HG03196 (cell line): ENCODE results near the gene OR2V1.
"Not testable (repeated sequence)": the region's sequence is repeated elsewhere in the genome, so short reads cannot be mapped to it uniquely, and the experiment has no call there.

Source experiments
- ATAC-seq: cut with Tn5 transposase; IDR thresholded peaks from one replicate; pipeline ENCODE4 v1.9.1; 2021; ENCODE audit not compliant: unreplicated experiment

Gene OR2V1, protein sequence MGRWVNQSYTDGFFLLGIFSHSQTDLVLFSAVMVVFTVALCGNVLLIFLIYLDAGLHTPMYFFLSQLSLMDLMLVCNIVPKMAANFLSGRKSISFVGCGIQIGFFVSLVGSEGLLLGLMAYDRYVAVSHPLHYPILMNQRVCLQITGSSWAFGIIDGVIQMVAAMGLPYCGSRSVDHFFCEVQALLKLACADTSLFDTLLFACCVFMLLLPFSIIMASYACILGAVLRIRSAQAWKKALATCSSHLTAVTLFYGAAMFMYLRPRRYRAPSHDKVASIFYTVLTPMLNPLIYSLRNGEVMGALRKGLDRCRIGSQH

GRCh38 chr5:181130832-181131496 is at the start of gene OR2V1:
TSS of gene OR2V1 (minus strand) at chr5:181131169. CDS start at chr5:181125304, 5,865 bp downstream.
- no peak for ATAC-seq

GRCh38 chr5:181177559-181177958 is 46.6 kb upstream of the OR2V1 start:
- not testable (repeated sequence) for ATAC-seq

DNA sequence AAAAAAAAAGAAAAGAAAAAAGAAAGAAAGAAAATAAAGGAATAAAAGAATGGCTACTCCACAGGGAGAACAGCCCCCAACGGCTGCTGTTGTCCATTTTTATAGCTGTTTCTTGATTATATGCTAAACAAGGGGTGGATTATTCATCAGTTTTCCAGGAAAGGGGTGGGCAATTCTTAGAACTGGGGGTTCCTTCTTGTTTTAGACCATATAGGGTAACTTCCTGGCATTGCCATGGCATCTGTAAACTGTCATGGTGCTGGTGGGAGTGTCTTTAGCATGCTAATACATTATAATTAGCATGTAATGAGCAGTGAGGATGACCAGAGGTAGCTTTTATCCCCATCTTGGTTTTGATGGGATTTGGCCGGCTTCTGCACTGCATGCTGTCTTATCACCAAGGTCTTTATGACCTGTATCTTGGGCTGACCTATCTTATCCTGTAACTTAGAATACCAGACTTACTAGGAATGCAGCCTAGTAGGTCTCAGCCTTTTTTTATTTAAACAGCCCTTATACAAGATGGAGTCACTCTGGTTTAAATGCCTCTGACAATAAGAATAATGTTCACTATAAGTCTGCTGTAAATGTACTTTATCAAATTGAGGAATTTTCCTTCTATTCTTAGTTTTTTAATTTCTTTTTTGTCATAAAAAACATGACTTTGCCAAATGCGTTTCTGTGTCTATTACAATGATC is 45.4 kb upstream of the OR2V1 start:
- ATAC-seq: no peak

- no peak for ATAC-seq
These were observed 42.7 kb upstream of the OR2V1 start for GRCh38 chr5:181173420-181174342.

DNA sequence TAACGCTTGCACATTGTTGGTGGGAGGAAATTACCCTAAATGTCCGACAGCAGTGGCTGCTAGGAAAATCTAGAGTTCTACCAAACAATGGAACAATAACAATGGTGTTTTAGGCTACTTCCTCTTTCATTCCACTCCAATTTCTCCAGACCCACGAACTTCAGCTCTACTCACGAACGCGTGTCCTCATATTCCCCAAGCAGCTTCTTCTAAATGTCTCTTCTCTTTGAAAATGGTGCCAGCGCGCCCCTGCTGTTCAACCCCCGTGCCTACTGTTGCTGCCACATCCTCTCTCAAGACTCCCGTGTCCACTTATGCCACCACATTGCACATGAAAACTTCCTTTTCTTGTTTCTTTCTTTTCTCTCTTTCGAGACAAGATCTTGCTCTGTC is 42.1 kb upstream of the OR2V1 start:
- no peak for ATAC-seq

DNA sequence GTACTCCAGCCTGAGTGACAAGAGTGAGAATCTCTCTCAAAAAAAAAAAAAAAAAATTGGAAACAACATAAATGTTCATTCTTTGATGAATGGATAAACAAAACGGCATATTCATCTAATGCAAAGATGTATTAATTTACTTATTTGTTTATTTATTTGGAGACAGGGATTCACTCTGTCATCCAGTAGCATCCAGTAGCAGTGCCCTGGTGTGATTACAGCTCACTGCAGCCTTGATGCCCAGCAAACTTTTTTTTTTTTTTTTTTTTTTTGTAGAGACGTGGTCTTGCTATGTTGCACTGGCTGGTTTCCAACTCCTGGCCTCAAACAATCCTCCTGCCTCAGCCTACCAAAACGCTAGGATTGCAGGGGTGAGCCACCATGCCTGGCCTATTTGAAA is 40.8 kb upstream of the OR2V1 start:
- no peak for ATAC-seq

GRCh38 chr5:181170996-181171395 is 40.0 kb upstream of the OR2V1 start:
- ATAC-seq: no peak

- peak; percentile 12 for ATAC-seq
These were observed 39.4 kb upstream of the OR2V1 start for GRCh38 chr5:181170237-181170825.

DNA sequence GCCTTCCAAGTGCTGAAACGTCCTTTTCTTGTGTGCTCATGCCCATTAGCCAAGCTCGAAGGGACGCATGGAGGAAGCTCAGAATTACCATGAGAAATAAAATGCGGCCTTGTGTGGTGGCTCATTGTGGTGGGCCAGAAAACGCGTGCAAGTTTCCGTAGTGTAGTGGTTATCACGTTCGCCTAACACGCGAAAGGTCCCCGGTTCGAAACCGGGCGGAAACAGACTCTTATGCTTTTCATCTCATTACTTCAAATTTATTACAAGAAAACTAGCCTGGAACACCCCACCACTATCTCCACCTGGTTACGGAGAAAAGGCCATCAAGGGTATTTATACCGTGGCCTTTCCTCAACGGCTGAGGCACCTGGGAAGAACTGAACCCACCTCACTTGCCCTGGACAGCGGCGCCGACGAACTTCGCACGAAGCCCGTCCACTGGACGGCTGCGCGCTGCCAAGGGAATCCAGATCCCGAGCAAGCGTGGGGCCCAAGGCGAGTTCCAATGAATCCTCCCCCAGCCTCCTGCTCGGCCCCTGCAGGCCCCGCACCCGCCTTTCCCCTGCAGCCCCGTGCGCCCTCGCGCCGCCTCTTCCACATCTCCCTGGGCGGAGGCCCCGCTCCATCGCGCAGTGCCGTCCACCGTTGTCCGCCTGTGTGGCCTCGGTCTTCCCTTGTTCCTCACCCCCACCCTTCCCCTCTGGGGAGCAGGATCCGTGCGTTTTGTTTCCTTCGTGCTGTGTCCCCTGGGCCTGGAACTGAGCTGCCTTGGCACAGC is 38.7 kb upstream of the OR2V1 start:
- ATAC-seq: peak; percentile 51

DNA sequence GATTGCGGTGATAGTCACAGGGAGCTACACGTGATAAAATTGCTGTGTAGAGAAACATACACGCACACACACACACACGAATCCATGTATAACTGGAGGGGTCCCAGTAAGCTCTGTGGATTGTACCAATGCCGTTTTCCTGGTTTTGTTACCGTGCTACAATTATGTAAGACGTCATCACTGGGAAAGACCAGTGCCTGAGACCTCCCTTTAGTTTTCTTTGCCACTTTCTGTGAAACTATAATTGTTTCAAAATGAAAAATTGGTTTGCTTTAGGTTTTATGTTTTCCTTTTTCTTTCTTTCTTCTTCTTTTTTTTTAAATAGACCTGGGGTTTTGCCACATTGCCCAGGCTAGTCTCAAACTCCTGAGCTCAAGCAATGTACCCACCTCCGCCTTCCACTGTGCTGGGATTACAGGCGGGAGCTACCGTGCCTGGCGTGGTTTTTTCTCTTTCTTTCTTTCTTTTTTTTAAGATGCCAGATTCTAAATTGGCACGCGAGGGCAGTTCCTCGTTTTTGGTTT is 37.7 kb upstream of the OR2V1 start:
- ATAC-seq: no peak

- ATAC-seq: no peak
These were observed 37.0 kb upstream of the OR2V1 start for GRCh38 chr5:181167814-181168488.

- no peak for ATAC-seq
These were observed 36.1 kb upstream of the OR2V1 start for GRCh38 chr5:181166812-181167733.

- ATAC-seq: no peak
These were observed 33.3 kb upstream of the OR2V1 start for GRCh38 chr5:181164076-181164952.

GRCh38 chr5:181163487-181164075 is 32.6 kb upstream of the OR2V1 start:
- ATAC-seq: no peak

DNA sequence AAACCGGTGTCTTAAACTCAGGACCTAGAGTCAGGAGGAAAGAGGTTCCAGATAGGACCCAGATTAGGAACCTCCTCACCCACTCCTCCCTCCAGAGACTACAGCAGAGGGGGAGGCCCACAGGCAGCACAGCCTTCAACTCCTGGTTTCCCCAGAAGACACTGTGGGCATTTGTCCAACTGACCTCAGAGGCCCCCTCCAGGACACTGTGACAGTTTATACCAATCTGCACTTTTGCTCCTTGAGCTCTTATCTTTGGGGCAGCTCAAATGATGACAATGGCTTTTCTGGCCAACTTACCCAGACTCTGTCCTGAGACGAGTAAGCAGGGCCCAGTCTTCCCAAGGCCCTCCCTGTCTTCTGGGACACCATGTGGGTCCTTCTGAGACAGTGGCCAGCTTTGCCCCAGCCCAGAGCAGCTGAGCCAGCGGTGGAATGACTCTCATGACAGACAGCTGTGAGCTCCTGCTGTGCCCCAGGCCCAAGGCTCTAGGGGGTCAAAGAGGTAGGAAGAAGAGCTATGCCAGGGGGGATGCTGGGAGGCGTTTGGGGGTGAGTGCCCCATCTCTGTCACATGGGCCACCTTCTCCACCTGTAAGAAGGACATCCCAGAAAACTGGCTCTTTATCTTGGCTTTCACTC is 30.7 kb upstream of the OR2V1 start:
- no peak for ATAC-seq
